Brain microvascular endothelial cell (primary cell): ENCODE measurements around the gene ACTA2.

Source experiments
- DNase-seq: peaks from one replicate; pipeline ENCODE4 v3.0.0-alpha.2; 2020
- H3K27ac ChIP-seq: fragments of 250-450 bp; sonication (Bioruptor Pico); 2 replicates; pipeline ENCODE4 v1.5.1; 2020; ENCODE audit warnings: mild to moderate bottlenecking, moderate library complexity
- H3K27me3 ChIP-seq: fragments of 250-450 bp; sonication (Bioruptor Pico); replicated peaks from 2 replicates; pipeline ENCODE4 v1.5.1; 2020; ENCODE audit warnings: mild to moderate bottlenecking
- H3K36me3 ChIP-seq: fragments of 250-450 bp; sonication (Bioruptor Pico); replicated peaks from 2 replicates; pipeline ENCODE4 v1.5.1; 2020; ENCODE audit warnings: mild to moderate bottlenecking
- H3K4me3 ChIP-seq: 2 replicates; pipeline ENCODE4 v1.5.1; 2011; ENCODE audit warnings: low read depth, mild to moderate bottlenecking, control low read depth, low read length, moderate library complexity
- in situ Hi-C: cut with HindIII; loops from 2 replicates; pipeline ENCODE4 v1.10.0; 2017; ENCODE audit warnings: low sequenced_read_pairs, low pct_ligation_motif_present
- TF ChIP-seq, protein P1 (sequence below): IDR thresholded peaks from 2 replicates; pipeline ENCODE4 v1.5.1; 2011; ENCODE audit warnings: low read depth, mild to moderate bottlenecking, moderate library complexity, low read length, control low read depth, inconsistent platforms; ENCODE audit errors: missing control alignments

ACTA2 gene

GRCh38 chr10:88899886-88900285 is 52.7 kb downstream of the ACTA2 start:
- no peak for DNase-seq
- no peak overlapping the region for H3K4me3 ChIP-seq
- TF ChIP-seq, protein P1, sequence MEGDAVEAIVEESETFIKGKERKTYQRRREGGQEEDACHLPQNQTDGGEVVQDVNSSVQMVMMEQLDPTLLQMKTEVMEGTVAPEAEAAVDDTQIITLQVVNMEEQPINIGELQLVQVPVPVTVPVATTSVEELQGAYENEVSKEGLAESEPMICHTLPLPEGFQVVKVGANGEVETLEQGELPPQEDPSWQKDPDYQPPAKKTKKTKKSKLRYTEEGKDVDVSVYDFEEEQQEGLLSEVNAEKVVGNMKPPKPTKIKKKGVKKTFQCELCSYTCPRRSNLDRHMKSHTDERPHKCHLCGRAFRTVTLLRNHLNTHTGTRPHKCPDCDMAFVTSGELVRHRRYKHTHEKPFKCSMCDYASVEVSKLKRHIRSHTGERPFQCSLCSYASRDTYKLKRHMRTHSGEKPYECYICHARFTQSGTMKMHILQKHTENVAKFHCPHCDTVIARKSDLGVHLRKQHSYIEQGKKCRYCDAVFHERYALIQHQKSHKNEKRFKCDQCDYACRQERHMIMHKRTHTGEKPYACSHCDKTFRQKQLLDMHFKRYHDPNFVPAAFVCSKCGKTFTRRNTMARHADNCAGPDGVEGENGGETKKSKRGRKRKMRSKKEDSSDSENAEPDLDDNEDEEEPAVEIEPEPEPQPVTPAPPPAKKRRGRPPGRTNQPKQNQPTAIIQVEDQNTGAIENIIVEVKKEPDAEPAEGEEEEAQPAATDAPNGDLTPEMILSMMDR = no peak
- no peak overlapping the region for H3K27ac ChIP-seq
- H3K36me3 ChIP-seq = peaks cover 6% of the 10 kb centered on the region
- in situ Hi-C loops = no loop called here
- no peaks in the 10 kb centered on the region for H3K27me3 ChIP-seq

DNA sequence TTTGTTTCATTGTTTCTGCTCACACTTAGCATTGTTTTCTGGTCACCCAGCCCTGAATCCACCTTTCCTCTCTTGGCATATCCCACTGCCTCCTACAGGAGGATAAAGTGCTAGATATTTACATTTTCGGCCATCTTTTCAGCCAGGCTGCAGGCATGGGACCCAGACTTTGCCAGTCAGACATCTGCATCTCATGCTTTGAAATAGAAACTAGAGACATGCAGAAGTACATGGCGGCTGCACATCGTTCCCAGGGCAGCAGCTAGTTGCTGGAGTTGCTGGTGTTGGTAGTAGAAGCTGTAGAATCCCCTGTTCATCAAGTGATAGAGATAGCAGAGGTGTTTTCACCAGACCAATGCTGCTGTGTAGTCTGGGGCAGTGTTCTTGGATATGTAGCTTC is 53.8 kb downstream of the ACTA2 start:
- TF ChIP-seq, protein P1 = no peak
- in situ Hi-C loops = no loop called here
- Histone ChIP-seq H3K4me3 (no peak overlapping the region), H3K27me3 (no peaks in the 10 kb centered on the region), H3K27ac (no peak overlapping the region), H3K36me3 (peaks cover under 1% of the 10 kb centered on the region)
- no peak for DNase-seq

- H3K27ac ChIP-seq = no peak overlapping the region
- no peak overlapping the region for H3K4me3 ChIP-seq
- H3K36me3 ChIP-seq = no peaks in the 10 kb centered on the region
- no peak for DNase-seq
- TF ChIP-seq, protein P1 = no peak
- in situ Hi-C loops = no loop called here
- no peaks in the 10 kb centered on the region for H3K27me3 ChIP-seq
Measured at GRCh38 chr10:88896994-88897853, 55.3 kb downstream of the ACTA2 start.

DNA sequence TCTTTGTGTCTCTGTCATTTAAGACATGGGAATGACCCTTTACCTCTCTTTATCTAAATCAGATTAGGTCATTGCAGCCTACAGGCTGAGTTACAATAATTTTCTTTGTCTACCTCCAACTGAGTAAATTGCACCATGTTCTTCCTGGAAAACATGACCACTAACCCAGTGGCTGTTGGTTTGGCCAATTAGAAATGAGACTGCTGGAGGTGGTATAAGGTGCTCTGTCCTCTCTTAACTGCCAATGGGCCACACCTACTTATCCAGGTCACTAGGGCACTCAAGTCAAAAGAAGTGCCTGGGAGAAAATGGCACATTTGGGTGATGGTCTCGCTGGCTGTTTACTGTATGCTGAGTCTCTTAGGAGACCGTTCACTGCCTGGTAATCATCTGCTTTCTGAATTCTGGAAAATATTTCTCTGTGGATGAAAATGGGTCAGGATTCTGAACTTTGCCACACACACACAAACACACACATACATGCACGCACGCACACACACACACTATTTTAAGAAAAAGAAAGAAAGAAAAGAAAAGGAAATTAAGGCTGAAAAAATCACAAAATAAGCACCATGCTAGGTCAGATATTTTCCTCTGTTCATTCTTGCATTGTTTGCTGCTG is 56.1 kb downstream of the ACTA2 start:
- DNase-seq = no peak
- no peak overlapping the region for H3K4me3 ChIP-seq
- H3K27me3 ChIP-seq = no peaks in the 10 kb centered on the region
- H3K27ac ChIP-seq = no peak overlapping the region
- in situ Hi-C loops = no loop called here
- TF ChIP-seq, protein P1 = no peak
- no peaks in the 10 kb centered on the region for H3K36me3 ChIP-seq

- Histone ChIP-seq H3K27ac (no peak overlapping the region), H3K27me3 (no peaks in the 10 kb centered on the region), H3K4me3 (no peak overlapping the region), H3K36me3 (no peaks in the 10 kb centered on the region)
- in situ Hi-C loops = no loop called here
- TF ChIP-seq, protein P1 = no peak
- DNase-seq = no peak
Measured at GRCh38 chr10:88895250-88895649, 57.3 kb downstream of the ACTA2 start.
